Endometrial microvascular endothelial cells (primary cell): Measurements from ENCODE around the gene KDM5A. TPM values are rescaled to one million over a fixed set of nuclear protein-coding genes. Genes with fewer than 3 reads are reported as not detected.
"Not testable (repeated sequence)": the region's sequence is repeated elsewhere in the genome, so short reads cannot be mapped to it uniquely, and the experiment has no call there.

Experiments
- in situ Hi-C: cut with HindIII; loops from 2 replicates; pipeline ENCODE4 v1.10.0; 2017; ENCODE audit warnings: low sequenced_read_pairs, low pct_unique_long_range_greater_than_20kb; ENCODE audit errors: inconsistent ontology term
- total RNA-seq: library from RNA; depleted of rRNA; stranded (reverse); fragments of >200 nt; gene quantifications from one replicate; pipeline ENCODE4 v1.2.3, GENCODE V29; 2015; ENCODE audit errors: inconsistent ontology term

Gene KDM5A
- 46.1 TPM for total RNA-seq

DNA sequence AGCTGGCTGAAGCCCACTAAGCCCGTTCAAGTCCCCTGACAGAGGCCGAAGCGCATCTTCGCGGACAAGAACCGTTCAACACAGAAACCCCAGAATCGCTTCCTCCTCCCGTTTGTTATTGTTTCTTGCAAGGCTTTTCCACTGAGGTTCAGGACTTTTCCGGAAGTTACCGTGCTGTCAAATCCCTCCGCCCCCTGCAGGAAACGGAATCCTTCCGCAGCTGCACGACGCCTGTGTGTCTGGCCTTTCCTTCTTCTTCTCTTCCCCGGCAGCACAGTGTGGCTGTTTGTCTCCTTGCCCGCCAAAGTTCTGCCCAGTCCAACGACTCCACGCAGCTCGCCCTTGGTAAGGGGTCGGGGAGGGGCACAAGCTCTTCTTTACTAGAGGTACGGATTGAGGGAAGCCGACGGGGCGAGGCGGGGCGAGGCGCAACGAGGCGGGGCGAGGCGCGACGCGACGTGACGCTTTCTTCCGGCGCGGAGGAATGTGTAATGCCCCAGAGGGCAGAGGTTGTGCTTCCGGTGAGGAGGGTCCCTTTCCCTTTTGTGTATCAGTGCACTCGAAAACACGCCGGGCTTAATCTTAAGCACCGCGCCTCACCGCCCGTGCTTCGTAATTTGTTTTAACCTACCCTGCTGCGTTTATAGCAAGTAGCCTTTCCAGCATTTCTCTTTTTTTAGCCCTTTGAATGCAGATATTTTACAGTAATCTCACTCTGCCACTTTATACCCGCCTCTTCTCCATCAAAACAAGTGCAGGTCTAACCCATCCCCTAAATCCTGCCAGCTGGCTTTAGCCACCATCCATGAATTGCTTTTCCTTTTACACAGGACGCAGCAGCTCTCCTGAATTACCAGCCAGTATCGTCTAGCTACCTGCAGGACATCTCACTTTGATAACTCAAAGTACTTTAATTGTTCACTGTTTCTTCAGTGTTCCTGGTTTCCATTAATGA, at the start of gene KDM5A:
Gene KDM5A, minus strand, starts transcription at position 179 of the 955 bp plus-strand sequence. CDS start 229 bp downstream, outside the sequence.
- in situ Hi-C loops: no loop called here

DNA sequence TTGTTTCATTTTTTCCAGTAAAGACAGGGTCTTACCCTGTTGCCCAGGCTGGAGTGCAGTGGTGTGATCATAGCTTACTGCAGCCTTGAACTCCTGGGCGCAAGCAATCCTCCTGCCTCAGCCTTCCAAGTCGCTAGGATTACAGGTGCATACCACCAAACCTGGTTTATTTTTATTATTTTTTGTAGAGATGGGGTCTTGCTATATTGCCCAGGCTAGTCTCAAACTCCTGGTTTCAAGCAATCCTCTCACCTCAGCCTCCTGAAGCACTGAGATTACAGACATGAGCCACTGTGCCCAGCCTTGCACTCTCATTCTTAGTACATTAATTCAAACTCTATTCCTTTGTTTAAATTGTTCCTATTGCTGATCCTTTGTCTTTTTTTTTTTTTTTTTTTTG, 46.6 kb upstream of the KDM5A start:
- in situ Hi-C loops: not testable (repeated sequence)

DNA sequence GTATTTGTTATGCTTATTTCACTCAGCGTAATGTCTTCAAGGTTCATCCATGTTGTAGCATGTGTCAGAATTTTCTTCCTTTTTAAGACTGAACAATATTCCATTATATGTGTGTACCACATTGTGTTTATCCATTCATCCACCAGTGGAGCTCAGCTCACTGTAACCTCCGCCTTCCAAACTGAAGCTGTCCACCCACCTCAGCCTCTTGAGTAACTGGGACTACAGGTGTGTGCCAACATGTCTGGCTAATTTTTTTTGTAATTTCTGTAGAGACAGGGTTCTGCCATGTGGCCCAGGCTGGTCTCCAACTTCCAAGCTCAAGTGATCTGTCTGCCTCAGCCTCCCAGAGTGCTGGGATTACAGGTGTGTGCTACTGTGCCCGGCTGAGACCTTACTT, 33.4 kb upstream of the KDM5A start:
- in situ Hi-C loops: no loop called here

DNA sequence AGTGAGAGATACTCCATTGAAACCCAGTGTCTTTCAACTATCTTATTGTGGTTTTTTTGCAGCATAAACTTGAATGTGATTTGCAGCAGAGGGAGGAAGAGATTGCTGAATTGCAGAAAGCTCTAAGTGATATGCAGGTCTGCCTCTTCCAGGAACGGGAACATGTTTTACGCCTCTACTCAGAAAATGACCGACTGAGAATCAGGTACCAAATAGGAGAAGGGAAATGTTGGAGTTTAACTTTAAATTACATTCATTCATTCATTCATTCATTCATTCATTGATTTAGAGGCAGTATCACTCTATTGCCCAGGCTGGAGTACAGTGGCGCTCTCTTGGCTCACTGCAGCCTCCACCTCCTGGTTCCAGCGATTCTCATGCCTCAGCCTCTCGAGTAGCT, 29.3 kb upstream of the KDM5A start:
- in situ Hi-C loops: no loop called here

DNA sequence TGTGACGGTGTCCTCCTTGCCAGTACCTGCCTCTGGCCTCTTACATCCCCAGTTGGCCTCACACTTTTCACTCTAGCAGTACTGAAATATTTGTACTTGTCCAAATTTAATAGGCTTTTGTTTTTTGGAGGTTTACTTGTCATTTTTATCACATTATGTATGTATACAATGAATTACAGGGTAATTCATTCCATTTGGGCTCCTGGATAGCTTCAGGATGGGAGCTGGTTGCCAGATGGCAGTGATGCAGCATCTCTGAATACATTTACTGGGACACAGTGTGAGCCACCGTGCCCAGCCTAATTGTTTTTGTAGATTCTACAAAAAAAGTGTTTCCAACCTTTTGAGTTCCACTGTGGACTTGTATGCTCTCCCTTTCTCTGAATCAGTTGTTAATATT, 25.7 kb upstream of the KDM5A start:
- in situ Hi-C loops: no loop called here

DNA sequence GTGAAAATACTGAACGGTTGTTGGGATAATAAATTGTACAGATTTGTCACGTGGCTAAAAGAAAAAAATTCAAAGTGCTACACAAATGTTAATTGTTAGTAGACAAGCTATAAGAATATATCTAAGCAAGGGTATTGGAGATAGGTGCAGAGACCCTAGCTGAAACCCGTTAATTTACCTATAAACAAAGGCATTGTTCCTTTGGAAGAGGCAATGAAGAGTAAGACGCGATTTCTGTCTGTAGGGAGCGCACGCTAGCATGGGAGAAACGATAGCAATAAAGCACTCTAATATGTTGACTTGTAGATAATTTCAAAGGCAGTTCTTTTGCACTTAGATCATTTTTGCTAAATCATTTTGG, 12.9 kb upstream of the KDM5A start:
- in situ Hi-C loops: no loop called here

DNA sequence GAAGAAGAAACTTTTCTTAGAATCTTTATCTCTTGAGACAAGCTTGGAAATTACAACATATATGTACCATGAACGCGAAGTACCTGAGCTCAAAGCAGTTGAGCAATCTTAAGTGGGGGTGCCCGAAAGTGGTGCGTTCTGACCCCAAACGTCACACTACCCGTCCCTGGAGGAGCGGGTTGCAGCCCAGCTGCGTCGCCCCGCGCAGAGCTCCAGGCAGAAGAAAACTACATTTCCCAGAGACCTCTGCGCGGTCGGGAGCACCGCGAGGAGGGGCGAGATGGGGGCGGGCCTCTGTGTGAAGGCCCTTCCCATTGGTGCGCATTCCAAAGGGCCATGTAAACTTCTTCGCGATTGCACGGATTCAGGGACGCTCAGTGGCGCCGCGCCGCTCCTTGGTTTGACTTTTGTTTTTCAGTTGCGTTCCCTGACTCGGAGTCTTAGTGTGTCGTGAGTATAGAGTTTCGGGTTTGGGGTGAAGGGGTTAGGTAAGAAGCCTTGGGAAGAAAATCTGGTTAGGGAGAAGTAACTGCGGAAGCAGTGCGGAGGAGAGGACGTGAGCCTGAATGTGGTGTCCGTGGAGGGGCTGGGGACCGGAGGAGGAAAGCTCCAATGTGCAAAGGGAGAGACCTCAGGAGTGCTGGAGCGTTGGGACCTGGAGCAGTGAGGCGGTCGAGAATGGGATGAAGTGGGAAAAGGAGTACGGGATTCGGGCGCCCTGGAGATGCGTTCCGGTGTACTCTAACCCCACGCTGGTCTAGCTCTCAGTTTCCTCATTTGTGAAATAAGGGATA, 12.3 kb upstream of the KDM5A start, which contains the start of gene CCDC77:
Gene CCDC77, plus strand, starts transcription at position 410 of the 794 bp plus-strand sequence. CDS start 7,740 bp downstream, outside the sequence.
- in situ Hi-C loops: no loop called here

DNA sequence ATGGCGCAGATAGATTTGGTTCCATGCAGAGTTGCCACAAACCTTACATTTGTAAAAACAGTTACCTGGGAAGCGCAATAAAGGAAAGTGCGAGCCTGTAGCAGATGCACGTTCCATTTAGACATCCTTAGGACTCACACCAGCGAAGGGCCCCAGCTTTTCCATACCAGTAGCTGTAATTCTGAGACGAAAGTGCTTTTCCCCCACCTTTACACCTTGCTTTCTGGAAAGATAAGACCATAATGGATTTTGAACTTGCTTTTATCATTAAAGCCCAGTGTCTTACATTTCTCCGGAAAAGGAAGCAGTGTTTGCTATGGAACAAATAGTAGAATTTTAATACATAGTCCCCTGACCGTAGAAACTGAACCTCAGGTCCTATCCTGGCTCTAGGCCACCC, 11.7 kb upstream of the KDM5A start:
- in situ Hi-C loops: no loop called here

DNA sequence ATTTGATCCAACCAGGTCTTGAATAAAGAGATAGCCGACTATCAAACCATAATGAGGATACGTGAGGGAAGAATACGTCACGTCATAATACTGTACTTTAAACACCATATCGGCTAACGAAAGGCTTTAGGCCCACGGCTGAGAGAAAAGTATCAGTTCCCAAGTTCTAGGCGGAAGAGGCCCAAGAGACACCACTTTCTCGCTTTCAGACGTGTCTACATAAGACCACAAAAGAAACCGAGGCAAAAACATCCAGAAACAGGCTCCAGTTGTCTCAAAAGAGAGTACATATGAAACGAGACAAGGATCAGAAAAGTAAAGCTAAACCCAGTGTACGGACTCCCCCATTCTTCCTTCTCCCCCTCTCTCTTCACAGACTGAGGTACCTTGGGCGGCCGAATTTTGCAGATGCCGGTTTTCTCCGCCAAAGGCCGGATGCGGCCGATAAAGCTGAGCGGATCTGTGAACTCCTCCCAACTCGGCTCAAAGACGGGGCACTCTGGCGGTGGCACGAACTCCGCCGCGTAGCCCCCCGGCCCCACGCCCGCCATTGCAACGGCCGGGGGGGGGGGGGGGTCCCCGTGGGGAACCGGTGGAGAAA, 479 bp downstream of the KDM5A start:
- in situ Hi-C loops: no loop called here

DNA sequence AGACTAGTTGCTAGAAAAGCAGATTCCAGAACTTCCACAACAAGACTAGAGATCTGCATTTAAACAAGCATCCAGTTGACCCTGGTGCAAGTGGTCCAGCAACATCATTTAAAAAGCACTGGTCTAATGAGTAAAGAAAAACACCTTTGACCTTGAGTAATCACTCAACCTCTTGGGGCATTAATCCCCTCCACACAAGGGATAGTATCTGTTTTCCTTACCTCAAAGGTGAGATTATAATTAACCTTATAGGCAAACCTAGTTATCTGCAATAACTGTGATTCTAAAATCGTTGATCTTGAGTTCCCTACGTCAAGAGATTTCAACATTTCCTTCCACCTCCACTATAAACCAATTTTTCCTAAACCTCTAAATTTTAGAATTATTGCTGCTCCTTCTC, 1.1 kb downstream of the KDM5A start:
- in situ Hi-C loops: no loop called here

DNA sequence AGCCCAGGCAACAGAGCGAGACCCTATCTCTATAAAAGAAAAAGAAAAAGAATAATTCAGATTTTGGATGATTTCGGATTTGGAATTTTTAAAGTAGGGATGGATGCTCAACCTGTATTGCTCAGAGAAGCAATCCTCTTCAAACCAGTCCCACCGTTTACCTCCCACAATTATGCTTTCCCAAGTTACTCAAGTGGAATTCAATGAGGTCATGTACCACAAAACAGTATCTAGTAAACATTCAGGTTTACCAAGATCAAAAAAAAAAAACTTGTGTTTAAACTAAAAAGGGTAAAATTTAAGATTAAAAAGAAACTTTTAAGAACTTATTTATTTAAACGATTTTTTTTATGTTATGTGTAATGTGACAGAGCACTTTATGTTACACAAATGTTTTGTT, 2.5 kb downstream of the KDM5A start:
- in situ Hi-C loops: no loop called here

DNA sequence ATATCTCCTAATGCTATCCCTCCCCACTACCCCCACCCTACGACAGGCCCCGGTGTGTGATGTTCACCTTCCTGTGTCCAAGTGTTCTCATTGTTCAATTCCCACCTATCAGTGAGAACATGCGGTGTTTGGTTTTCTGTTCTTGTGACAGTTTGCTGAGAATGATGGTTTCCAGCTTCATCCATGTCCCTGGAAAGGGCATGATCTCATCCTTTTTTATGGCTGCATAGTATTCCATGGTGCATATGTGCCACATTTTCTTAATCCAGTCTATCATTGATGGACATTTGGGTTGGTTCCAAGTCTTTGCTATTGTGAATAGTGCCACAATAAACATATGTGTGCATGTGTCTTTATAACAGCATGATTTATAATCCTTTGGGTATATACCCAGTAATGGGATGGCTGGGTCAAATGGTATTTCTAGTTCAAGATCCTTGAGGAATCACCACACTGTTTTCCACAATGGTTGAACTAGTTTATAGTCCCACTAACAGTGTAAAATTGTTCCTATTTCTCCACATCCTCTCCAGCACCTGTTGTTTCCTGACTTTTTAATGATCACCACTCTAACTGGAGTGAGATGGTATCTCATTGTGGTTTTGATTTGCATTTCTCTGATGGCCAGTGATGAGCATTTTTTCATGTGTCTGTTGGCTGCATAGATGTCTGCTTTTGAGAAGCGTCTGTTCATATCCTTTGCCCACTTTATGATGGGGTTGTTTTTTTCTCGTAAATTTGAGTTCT, 18.2 kb downstream of the KDM5A start:
- in situ Hi-C loops: not testable (repeated sequence)

DNA sequence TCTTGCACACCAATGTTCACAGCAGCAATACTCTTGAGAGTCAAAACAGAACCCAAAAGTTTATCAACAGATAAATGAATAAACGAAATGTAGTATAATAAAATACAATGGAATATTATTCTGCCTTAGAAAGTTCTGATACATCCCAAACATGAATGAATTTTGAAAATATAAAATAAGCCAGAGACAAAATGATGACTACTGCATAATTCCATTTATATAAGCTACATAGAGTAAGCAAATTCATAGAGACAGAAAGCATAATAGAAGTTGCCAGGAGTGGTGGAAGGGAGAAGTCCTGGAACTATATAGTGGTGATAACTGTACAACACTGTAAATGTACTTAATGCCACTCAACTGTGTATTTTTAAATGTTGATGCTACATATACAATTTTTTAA, 21.1 kb downstream of the KDM5A start:
- in situ Hi-C loops: no loop called here

DNA sequence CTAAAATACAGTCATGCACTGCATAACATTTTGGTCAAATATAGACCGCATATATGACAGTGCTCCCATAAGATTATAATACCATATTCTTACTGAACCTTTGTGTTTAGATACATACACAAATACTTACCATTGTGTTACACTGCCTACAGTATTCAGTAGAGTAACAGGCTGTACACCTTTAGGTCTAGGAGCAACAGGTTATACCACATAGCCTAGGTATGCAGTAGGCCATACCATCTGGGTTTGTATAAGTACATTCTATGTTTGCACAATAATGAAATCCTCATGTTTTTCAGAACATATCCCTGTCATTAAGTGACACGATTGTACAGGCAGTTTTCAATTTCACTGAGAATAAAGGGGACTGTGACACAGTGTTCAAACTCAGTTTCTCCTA, 22.3 kb downstream of the KDM5A start:
- in situ Hi-C loops: no loop called here

DNA sequence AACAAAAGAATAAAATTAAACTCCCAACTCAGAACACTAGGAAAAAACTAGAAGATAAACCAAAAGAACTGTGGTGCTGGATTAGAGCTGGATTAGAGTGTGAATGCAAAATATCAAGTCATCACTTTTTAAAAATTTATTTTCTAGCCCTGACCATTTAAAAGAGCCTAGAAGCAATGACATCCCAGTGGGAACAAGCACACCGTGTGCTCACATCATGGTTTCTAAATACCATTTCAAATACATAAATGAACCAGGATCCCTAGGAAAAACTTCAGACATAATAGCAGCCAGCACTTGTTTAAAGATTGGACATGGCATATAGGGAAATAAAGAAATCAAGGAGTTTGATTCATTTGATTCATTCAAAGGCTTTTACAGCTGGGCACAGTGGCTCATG, 30.0 kb downstream of the KDM5A start:
- in situ Hi-C loops: no loop called here

DNA sequence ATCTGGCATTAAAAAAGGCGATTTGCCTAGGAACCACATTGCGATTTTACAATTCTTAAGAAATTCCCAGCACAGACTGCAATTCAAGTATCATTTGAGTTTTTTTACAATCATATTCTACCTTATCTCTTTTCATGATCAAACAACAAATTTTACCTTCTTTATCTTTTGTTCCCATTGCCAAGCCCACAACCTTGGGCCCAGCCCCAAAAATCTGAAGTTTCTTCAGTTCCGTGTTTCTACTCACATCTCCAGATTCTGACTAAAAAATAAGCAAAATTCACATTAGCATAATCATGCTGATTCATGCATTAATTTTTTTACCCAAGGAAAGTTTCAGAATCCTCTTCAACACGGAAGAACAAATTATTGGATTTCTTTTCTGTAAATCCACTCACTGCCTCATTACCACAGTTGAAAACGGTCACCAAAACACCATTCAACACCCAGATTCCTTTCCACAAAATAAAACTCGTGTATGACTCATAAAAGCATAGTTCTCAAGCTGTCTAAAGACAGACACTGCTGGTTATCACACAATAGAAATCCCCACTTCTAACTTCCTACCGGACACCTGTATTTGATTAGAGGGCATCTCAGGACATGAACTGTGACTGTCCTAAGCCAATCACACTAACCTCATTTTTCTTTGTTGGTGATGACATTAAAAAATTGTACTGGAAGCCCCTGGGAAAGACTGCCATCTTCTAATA, 32.7 kb downstream of the KDM5A start:
- in situ Hi-C loops: no loop called here

DNA sequence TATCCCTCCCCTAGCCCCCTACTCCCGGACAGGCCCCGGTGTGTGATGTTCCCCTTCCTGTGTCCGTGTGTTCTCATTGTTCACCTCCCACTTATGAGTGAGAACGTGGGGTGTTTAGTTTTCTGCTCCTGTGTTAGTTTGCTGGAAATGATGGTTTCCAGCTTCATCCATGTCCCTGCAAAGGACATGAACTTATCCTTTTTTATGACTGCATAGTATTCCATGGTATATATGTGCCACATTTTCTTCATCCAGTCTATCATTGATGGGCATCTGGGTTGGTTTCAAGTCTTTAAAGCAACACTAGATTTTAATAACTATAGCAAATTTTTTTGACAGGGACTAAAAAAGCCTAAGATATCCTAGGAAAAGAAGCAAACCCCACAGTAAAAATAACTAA, 37.9 kb downstream of the KDM5A start:
- in situ Hi-C loops: not testable (repeated sequence)

DNA sequence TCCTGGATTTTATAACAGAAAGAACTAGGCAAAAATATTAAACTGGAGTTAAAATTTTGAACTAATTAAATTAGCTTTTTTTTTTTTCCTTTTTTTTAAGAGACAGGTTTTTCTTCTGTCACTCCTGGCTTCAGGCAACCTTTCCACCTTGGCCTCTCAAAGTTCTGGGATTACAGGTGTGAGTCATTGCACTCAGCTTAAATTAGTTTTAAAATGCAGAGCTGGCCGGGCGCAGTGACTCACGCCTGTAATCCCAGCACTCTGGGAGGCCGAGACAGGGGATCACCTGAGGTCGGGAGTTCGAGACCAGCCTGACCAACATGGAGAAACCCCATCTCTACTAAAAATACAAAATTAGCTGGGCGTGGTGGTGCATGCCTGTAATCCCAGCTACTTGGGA, 39.5 kb downstream of the KDM5A start:
- in situ Hi-C loops: not testable (repeated sequence)
